Measurements from ENCODE around the gene SMG6.

The SMG6 gene

DNA sequence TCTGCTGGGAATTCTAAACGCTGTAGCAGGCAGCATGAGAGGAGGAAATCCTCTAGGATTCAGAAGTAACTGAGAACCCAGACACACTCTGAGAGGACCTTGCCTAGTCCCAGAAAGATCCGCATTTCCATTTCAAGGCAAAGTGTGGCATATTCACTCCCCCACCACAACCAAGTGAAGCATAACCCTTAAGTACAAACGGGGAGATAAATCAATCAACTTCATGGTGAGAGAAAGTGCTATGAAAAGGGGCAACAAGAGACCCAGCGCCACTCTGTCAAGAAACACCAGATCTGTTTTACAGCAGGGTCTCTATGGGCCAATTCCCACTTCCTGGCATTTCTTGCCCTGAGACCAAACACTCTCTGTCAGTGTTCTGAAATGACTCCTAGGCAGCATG, 68.3 kb downstream of the SMG6 start:
- no peak for DNase-seq (ENCODE audit: low read depth)

DNA sequence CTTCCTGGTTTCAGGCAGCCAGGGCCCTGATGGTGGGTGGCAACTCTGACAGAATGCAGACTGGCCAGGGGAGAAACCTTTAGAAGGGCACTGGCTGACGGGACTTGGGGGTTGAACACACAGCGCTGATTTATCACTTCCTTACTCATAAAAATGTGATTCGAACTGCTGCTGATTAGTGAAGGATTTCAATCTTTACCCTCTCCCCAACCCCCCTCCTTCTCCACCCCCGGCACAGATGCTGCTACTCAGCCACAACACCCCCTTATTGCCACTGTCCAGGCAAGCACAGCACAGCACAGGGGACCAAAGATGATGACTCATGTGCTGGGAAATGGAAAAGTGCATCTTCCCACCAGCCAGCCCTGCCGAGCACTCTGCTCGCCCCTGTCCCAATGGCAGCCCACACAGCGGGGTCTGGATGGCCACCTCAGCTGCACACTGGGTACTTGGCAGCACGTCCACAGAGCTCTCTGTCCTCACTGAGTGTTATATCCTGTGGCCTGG, 70.1 kb downstream of the SMG6 start:
- DNase-seq (ENCODE audit: low read depth) = no peak

DNA sequence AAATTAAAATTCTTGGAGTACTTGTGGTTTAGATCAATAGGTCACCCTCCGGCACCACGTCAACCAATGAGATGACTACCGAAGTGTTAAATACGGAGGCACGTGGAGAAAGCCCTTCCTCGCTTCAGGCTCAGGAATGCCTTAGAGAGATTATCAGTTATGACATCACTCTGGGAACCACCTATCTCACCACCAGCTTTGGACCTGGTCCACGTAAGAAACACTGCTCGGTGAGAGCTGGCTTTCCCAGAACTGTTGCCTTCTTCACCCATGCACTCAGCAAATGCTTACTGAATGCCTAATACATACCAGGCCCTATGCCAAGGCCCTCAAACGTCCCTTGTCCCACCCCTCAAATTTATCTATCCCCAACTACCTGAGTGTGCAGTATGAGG, 71.3 kb downstream of the SMG6 start:
- no peak for DNase-seq (ENCODE audit: low read depth)

DNA sequence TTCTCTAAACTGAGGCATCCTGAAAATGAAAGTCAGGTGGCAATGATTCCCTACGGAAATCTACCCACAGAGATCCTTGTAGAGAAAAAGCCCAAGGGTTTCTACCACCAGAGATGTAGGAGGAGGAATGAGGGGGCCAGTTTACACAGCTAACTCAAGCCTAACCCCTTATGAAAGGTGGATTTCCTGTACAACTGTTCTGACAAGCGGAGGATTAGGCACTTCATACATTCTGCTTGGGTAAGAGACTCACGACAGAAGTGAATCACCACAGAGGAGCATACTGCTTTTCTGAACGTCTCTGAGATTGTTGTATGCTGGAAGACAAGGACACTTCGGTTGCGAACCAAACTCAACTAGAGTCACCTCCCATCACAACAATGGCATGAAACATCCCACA, 72.7 kb downstream of the SMG6 start:
- no peak for DNase-seq (ENCODE audit: low read depth)

DNA sequence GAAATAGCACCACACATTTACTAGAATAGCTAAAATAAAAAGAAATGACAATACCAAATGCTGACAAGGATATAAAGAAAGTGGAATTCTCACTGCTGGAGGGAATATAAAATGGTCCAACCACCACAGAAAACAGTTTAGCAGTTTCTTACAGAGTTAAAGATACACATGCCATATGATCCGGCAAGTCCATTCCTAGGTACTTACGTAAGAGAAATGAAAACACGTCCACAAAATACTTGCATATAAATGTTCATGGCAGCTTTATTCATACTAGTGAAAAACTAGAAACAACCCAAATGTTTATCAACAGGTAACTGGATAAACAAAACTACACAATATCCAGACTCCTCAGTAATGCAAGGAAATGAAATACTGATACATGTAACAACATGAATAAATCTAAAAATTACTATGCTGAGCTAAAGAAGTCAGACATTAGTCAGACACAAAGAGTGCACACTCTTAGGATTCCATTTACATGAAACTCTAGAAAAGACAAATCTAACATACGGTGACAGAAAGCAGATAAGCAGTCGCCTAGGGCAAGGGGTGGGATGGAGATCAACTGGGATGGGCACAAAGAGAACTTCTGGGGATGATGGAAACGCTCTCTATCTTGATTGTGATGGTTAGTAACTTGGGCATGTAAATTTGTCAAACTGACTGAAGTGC, 76.4 kb downstream of the SMG6 start:
- DNase-seq (ENCODE audit: low read depth) = no peak

DNA sequence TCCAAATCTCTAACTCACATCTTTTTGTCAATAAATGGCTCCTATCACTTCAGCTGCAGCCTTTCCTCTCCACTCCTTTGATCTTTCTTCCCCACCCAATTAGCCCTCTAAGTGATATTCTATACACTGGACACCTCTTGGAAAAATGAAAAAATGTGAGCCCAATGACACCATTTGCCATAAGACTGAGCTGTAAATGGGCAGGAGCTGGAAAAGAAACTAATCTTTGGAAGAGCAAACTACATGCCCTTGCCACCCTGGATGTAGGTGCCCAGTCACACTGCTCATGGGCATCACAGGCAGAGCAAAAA, 80.0 kb downstream of the SMG6 start:
- DNase-seq (ENCODE audit: low read depth) = no peak

DNA sequence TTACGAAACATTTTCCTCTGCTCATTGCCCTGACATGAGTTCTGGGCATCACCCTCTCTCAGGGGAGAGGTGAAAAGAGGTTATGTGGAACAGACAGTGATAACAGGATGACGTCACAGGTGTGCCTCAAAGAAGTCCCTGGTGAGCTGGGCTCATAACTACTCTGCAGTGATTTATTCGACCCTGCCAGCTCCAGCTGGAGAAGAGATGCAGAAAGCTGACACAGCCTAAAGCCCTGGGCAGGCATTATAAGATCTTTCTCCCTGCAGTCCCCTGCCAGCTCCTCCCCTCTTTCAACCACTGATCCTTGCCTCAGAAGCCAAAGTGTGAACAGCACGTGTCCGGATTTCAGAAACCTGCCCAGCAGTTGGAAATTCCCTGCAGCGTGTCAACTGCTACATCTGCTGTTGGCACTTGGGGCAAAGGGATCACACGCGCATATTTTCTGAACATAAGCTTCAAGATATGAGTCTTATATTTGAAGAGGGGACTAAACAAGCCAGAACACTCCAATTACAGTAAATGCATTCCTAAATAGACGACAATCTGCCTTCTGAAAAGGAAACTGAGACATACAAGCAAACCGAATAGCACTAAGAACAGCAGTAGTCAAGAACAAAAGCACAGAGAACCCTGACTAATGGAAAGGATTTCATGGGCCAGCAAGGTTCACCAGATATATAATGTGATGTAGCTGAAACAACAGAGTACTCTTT, 80.5 kb downstream of the SMG6 start:
- DNase-seq (ENCODE audit: low read depth) = no peak

DNA sequence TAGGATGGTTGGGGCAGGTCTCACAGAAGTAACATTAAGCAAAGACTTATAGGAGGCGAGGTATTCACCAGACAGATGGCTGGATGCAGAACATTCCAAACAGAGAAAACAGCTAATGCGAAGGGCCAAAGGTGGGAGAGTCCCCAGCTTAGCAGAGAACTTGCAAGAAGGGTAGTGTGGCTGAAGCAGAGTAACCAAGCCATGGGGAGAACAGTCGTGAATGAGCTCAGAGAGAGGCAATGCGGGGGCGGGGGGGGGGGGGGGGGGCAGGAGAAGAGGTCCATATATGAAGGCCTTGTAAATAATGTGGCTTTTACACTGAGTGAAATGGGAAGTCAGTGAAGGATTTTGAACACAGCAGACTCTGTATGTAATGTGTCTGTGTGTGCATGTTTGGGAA, 81.3 kb downstream of the SMG6 start:
- no peak for DNase-seq (ENCODE audit: low read depth)

DNA sequence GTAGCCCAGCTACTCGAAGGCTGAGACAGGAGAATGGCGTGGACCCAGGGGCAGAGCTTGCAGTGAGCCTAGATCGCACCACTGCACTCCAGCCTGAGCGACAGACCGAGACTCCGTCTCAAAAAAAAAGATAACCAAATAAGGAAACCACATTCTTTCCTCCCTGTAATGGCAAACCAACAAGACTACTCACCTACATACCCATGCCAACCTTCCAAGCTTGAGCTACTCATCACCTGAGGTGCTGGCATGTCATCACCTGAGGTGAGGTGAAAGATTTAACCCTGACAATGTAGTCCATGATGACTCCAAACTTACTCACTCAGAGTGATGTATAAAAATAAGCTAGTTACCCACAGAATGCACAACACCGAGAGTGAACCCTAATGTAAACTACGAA, 85.2 kb downstream of the SMG6 start:
- no peak for DNase-seq (ENCODE audit: low read depth)

DNA sequence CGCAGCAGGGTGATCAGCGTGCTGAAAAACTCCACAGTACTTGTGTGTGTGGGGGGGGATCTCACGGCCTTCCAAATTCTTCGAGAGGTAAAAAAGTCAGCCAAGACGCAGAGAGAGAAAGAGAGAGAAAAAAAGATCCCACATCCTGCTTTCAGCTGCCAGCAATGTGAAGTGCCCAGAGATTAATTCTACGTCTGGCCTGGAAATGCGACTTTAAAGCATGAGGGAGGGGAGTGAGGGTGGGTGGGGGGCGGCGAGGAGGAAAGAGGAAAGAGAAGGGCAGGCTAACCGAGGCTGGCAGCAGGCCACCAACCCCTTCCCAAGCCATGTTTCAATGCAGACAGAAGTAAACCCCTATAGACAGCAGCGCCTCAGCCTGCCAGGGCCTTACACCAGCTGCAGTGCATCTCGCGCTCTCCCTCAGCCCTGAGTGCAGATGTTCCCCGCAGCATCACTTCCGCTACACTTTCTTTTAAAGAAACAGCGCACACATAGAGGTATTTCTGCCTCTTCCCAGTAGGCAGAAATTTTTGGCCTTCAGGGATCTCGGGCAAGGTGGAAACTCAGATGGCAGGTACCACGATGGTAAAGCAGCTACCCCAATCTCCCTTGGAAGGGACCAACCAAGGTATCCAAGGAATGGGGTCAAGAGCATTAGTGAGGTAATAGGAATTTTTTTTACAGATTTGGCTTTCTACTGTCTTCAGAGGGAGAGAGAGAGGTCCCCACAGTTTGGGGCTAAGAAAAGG, 87.8 kb downstream of the SMG6 start:
- no peak for DNase-seq (ENCODE audit: low read depth)

DNA sequence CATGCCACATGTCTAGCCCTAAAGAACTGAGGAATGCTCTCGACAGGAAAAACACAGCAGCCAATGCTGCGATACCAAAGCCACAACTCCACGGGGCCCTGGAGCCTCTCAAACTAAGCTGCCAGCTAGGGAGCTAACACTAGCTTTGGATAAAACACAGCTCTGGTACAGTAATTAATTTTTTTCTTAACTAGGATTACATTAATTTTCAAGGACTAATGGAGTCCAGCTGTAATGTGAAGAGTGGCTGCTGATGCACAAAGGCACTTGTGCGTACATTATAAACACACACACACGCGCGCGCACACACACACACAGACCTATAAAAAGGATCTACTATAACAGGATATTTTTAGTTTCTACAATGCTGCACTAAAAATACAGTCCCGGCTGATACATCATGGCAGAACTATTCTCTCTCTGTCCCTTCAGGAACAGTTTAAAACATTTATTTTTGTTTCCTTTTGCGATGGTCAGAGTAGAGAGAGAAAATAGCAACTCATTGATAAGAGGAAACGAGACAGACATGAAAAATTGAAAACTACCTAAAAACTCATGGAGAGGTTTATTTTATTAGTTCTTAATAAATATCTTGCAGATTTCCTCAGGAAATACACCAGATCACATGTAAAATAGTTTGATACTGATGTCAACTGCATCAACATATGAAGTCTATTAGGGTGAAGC, 88.5 kb downstream of the SMG6 start:
- no peak for DNase-seq (ENCODE audit: low read depth)

DNA sequence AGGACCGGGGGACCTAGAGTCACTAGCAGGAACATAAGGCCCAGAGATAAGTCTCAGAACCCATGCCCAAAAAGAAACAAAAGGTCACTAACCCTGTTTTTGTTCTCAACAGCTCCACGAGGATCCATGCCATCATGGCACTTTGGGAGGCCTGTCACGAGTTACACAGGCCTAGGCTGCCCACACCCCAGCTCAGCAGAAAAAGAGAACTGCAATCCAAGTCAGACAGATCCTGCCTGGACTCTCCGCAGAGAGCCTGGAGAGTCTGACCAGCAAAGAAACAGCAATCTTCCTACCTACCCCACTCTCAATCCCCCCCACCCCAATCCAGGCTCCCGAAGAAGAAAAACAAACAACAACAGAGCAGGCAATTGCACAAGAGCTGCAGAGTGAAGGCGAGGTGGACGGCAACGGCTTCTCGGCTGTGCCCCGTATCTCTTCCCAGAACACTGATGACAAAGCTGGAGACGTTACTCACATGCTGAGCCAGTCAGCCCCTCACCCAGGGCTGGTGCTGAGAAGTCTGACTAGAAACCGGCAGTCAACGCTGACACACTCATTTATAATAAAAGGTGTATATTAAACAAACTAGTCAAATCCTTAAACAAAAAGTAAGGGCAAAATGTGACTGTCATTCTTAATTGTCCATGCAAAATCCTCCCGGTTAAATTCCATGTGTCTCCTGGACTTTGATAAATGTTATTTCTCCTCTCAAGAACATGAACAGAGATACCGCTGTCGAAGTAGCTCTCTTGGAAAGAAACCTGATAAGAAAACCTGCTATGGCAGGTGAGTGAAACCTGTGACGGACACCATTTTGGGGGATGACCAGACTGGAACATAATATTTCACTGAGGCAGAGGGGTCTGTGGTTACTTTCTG, 89.3 kb downstream of the SMG6 start:
- DNase-seq (ENCODE audit: low read depth) = no peak

DNA sequence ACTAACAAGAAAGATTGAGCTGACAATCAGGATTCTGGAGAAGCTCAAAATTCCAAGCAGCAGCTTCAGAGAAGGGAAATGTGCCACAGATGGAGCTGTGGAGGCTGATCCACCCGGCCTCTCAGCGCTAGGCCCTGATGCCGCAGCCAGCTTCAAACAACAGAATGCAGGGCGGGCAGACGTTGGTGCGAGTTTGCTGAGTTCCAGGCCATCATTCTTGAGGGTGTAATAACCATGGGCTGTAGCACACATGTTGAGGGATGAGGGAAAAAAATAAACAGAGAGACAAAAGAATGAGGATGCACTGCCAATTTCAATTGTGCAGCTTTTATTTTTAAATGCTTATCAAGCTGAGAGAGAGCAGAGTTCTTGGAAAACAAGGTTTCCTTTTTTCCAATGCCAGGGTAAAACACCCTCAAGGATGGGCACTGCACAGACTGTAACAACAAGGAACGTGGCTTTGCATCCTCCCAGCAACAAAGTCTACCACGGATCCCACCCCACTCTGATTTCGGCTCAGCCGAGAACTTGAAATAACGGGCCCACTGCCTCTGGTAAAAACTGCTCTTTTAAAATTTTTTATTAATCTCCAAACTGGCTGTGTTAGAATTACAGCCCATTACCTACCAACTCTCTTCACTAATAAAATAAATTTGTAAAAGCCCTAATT, 90.2 kb downstream of the SMG6 start:
- DNase-seq (ENCODE audit: low read depth) = no peak

DNA sequence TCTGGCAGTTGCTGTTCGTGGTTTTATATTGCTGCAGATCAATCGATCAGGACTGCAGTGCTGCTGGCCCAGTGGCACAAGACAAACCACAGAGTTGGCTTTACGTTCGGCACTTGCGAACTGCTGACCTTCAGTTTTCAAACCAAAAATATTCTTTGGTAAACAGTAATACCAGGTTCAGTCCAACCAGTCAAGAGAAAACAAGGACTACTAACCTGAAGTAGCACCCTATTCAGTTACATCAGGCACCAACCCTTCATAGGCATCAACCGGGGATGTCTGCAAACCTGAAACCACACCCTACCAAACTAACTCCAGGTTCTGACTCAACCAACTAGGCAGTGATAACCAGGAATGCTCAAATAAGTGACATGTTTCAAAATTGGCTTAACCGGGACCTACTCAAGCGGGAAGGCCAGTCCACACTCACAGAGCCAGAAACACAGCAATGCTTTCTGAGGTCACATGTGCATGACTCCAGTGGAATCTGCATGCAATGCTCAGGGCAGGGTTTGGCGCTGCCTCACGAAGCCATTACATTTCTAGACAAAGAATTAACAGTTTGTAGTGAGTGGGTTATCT, 91.1 kb downstream of the SMG6 start:
- no peak for DNase-seq (ENCODE audit: low read depth)

DNA sequence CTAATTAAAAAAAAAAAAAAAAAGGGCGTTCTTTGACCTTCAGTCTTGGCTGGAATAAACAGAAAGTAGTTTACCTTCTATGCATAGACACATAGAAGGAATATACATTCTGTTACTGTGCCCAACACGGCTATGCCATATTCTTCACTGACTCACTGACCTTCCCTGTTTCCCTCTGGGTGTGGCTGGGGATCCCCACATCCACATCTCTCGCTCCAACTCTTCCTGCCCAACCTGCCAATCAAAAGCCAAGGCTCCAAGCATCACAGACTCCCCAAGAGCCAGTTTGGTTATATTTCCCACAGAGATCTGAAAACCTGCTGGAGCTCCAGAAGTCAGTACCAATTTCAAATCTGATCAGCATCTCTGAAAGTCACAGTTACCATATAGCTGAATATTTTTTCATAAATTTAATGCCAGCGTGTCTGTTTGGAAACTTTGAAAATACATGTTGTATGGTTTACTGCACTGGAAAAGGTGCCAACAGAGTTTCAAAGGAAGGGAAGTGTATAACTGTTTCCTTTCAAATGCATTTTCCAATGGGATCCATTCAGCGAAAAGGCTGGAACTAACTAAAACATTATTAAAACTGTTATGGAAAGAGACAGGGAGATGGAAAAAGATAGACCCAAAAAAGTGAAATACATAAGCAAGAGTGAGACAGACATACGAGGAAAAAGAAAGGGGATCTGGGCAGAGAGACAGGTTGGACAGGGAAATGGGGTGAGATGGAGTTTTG, 91.8 kb downstream of the SMG6 start:
- DNase-seq (ENCODE audit: low read depth) = no peak

DNA sequence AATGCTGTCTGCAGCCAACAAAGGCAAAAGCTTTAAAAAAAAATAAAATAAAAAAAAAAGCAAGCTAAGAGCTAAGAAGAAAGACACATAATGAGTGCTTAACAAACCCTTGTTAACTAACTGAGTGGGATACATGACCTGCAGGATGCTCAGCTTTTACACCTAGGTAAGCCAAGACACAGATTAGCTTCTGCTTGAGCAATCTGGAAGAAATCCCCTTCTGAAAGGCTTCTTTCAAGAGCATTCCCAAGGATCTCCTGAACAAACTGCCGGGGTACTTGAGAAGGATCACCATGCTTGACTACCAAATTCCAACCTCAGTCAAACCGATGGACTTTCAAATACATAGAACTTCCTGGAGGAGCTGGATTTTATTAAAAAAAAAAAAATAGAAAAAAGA, 92.9 kb downstream of the SMG6 start:
- no peak for DNase-seq (ENCODE audit: low read depth)

DNA sequence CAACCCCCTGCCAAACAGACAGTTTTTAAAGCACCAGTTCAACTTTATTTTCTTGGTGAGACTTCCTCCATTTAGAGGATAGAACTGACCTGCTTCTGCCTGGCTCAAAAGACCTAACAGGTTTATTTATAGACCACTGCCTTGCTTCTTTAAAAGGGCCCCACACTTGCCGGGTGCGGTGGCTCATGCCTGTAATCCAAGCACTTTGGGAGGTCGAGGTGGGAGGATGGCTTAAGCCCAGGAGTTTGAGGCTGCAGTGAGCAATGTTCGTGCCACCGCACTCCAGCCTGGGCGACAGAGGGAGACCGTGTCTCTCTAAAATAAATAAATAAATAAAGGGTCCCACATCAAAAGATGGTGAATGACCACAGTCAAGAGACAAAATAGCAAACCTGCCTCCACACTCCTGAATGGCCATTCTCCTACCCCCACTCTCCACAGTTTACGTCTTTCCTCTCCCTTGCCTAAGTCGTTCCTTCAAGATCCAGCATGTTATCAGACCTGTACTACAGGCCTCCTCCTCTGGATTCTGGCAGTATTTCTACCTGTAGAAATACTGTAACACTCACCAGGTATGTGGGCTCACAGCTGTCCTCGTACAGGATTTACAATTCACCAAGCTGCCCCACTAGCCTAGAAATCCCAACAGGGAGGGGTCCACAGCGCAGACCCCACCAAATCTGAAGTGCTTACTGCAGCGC, 95.6 kb downstream of the SMG6 start:
- DNase-seq (ENCODE audit: low read depth) = no peak

DNA sequence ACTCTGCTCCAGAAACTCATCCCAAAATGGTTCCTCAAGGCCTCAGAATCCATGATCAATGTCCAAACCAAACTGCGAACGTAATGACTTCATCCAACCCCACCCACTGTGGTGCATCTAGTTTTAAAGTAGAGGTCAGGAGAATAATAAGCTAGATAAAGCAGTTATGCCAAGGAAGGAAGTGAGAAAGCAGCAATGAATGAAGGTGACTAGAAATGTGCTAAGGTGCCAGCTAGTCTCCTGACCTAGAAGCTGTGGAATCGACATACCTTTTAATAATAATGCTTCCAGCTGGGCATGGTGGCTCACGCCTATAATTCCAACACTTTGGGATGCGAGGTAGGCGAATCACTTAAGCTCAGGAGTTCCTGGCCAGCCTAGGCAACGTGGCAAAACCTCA, 99.2 kb downstream of the SMG6 start:
- DNase-seq (ENCODE audit: low read depth) = no peak

DNA sequence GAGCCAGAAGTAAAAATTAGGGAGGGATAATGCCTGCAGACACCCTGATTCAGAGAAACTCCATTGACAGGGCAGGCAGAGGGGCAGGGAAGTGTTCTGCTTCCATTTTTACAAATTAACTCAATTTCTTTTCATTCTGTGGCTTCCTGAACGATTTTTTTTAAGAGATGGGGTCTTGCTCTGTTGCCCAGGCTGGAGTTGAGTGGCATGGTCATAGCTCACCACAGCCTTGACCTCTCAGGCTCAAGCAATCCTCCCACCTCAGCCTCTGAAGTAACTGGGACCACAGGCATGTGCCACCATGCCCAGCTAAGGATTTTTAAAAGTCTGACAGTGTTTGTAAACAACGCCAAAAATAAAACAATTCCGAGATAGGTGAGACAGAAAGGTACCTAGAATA, 99.8 kb downstream of the SMG6 start:
- DNase-seq (ENCODE audit: low read depth) = no peak
